Immature natural killer cell (primary cell): ENCODE measurements around the gene CREBBP. TPM values are rescaled to one million over a fixed set of nuclear protein-coding genes. Genes with fewer than 3 reads are reported as not detected.

Experiments used
- DNase-seq, 3 donors: peaks; one replicate each; pipeline ENCODE4 v3.0.0; 2022; ENCODE audit warnings: mixed read lengths in 1 of 3
- H3K27ac Mint-ChIP-seq, 6 donors: one replicate each; pipeline ENCODE4 v1.8.0; 2020; ENCODE audit warnings: mixed read lengths in 6 of 6, mild to moderate bottlenecking in 5 of 6, inconsistent platforms in 4 of 6, moderate library complexity in 3 of 6
- H3K27me3 Mint-ChIP-seq, 3 donors: one replicate each; pipeline ENCODE4 v1.8.0; 2020 to 2021; ENCODE audit warnings: low read depth in 3 of 3, mild to moderate bottlenecking in 3 of 3, mixed read lengths in 3 of 3, moderate library complexity in 3 of 3, inconsistent platforms in 1 of 3
- H3K36me3 Mint-ChIP-seq, 3 donors: one replicate each; pipeline ENCODE4 v1.8.0; 2020; ENCODE audit warnings: mixed read lengths in 3 of 3, inconsistent platforms in 2 of 3, mild to moderate bottlenecking in 2 of 3
- H3K4me1 Mint-ChIP-seq, 2 donors: one replicate each; pipeline ENCODE4 v1.8.0; 2020; ENCODE audit warnings: inconsistent platforms in 2 of 2, mild to moderate bottlenecking in 2 of 2, mixed read lengths in 2 of 2, moderate library complexity in 1 of 2
- H3K4me3 Mint-ChIP-seq, 5 donors: one replicate each; pipeline ENCODE4 v1.8.0; 2020; ENCODE audit warnings: mild to moderate bottlenecking in 5 of 5, mixed read lengths in 5 of 5, inconsistent platforms in 3 of 5, moderate library complexity in 3 of 5
- H3K9me3 Mint-ChIP-seq, 6 donors: one replicate each; pipeline ENCODE4 v1.8.0; 2020; ENCODE audit warnings: mild to moderate bottlenecking in 6 of 6, mixed read lengths in 6 of 6, inconsistent platforms in 4 of 6, moderate library complexity in 3 of 6
- polyA plus RNA-seq, 3 donors: library from polyadenylated mRNA; unstranded; fragments of 300-500 nt; fragmentation: Illumina TruSeq; gene quantifications; one replicate each; pipeline ENCODE4 v1.2.3, GENCODE V29; 2021

CREBBP gene
- polyA plus RNA-seq, 3 donors from 2014 or later = 0.27 to 23.8 (median 3.9) TPM

GRCh38 chr16:3858801-3859200, 21.7 kb downstream of the CREBBP start:
- H3K4me1 Mint-ChIP-seq = peaks cover 93 to 100% of the 10 kb centered on the region in 2 donors
- peaks cover 0 to 6% (median 2%) of the 10 kb centered on the region in 3 donors for H3K27me3 Mint-ChIP-seq
- H3K4me3 Mint-ChIP-seq = peak overlapping the region in 3 of 5 donors; percentile 9 to 28 (median 20)
- no peak for DNase-seq
- H3K9me3 Mint-ChIP-seq = no peaks in the 10 kb centered on the region
- peak overlapping the region in 5 of 6 donors; percentile 2 to 74 (median 54) for H3K27ac Mint-ChIP-seq
- no peaks in the 10 kb centered on the region for H3K36me3 Mint-ChIP-seq

- peak overlapping the region; percentile 46 to 80 (median 68) for H3K27ac Mint-ChIP-seq
Measured at GRCh38 chr16:3857189-3858043, 23.1 kb downstream of the CREBBP start.

GRCh38 chr16:3856367-3857141, 24.0 kb downstream of the CREBBP start:
- no peaks in the 10 kb centered on the region for H3K36me3 Mint-ChIP-seq
- peak overlapping the region; percentile 37 to 71 (median 60) for H3K4me3 Mint-ChIP-seq
- DNase-seq = no peak
- peak overlapping the region; percentile 57 to 89 (median 72) for H3K27ac Mint-ChIP-seq
- peaks cover 85 to 95% of the 10 kb centered on the region in 2 donors for H3K4me1 Mint-ChIP-seq
- no peaks in the 10 kb centered on the region for H3K9me3 Mint-ChIP-seq
- H3K27me3 Mint-ChIP-seq = peaks cover 0 to 6% (median 2%) of the 10 kb centered on the region in 3 donors

More at GRCh38 chr16:3857189-3858043, 23.1 kb downstream of the CREBBP start:
- H3K4me1 Mint-ChIP-seq = peaks cover 92 to 100% of the 10 kb centered on the region in 2 donors
- DNase-seq = peak in 1 of 3 donors; percentile 28
- peak overlapping the region; percentile 37 to 71 (median 60) for H3K4me3 Mint-ChIP-seq
- no peaks in the 10 kb centered on the region for H3K36me3 Mint-ChIP-seq
- no peaks in the 10 kb centered on the region for H3K9me3 Mint-ChIP-seq
- H3K27me3 Mint-ChIP-seq = peaks cover 0 to 6% (median 2%) of the 10 kb centered on the region in 3 donors

- no peaks in the 10 kb centered on the region for H3K9me3 Mint-ChIP-seq
- H3K36me3 Mint-ChIP-seq = no peaks in the 10 kb centered on the region
- peak overlapping the region; percentile 5 to 84 (median 30) for H3K27ac Mint-ChIP-seq
- DNase-seq = no peak
- H3K4me3 Mint-ChIP-seq = peak overlapping the region in 4 of 5 donors; percentile 18 to 57 (median 46)
- H3K27me3 Mint-ChIP-seq = peaks cover 0 to 8% (median 2%) of the 10 kb centered on the region in 3 donors
- peaks cover 75 to 90% of the 10 kb centered on the region in 2 donors for H3K4me1 Mint-ChIP-seq
Measured at GRCh38 chr16:3854750-3855541, 25.6 kb downstream of the CREBBP start.

GRCh38 chr16:3850544-3850899, 30.0 kb downstream of the CREBBP start:
- H3K4me3 Mint-ChIP-seq = no peak overlapping the region
- H3K27me3 Mint-ChIP-seq = peaks cover 0 to 4% (median 2%) of the 10 kb centered on the region in 3 donors
- peaks cover 0 to 8% (median 6%) of the 10 kb centered on the region in 3 donors for H3K36me3 Mint-ChIP-seq
- no peak overlapping the region for H3K27ac Mint-ChIP-seq
- peaks cover 59 to 88% of the 10 kb centered on the region in 2 donors for H3K4me1 Mint-ChIP-seq
- DNase-seq = no peak
- no peaks in the 10 kb centered on the region for H3K9me3 Mint-ChIP-seq

GRCh38 chr16:3849751-3850543, 30.6 kb downstream of the CREBBP start:
- Mint-ChIP-seq H3K4me1 (peaks cover 56 to 88% of the 10 kb centered on the region in 2 donors), H3K27me3 (peaks cover 0 to 4% (median 2%) of the 10 kb centered on the region in 3 donors), H3K4me3 (no peak overlapping the region), H3K9me3 (no peaks in the 10 kb centered on the region), H3K27ac (peak overlapping the region in 1 of 6 donors; percentile 58), H3K36me3 (peaks cover 0 to 8% (median 6%) of the 10 kb centered on the region in 3 donors)
- no peak for DNase-seq

- H3K36me3 Mint-ChIP-seq = peaks cover 0 to 8% (median 6%) of the 10 kb centered on the region in 3 donors
- no peak for DNase-seq
- H3K27me3 Mint-ChIP-seq = peaks cover 0 to 4% (median 2%) of the 10 kb centered on the region in 3 donors
- H3K27ac Mint-ChIP-seq = peak overlapping the region in 4 of 6 donors; percentile 18 to 51 (median 28)
- no peak overlapping the region for H3K4me3 Mint-ChIP-seq
- H3K4me1 Mint-ChIP-seq = peaks cover 52 to 90% of the 10 kb centered on the region in 2 donors
- no peaks in the 10 kb centered on the region for H3K9me3 Mint-ChIP-seq
Measured at GRCh38 chr16:3846595-3847091, 33.9 kb downstream of the CREBBP start.

GRCh38 chr16:3846087-3846486, 34.4 kb downstream of the CREBBP start:
- H3K27me3 Mint-ChIP-seq = peaks cover 0 to 4% (median 2%) of the 10 kb centered on the region in 3 donors
- peak overlapping the region in 3 of 6 donors; percentile 18 to 51 (median 29) for H3K27ac Mint-ChIP-seq
- no peak overlapping the region for H3K4me3 Mint-ChIP-seq
- H3K4me1 Mint-ChIP-seq = peaks cover 54 to 94% of the 10 kb centered on the region in 2 donors
- H3K36me3 Mint-ChIP-seq = peaks cover 0 to 8% (median 6%) of the 10 kb centered on the region in 3 donors
- DNase-seq = no peak
- H3K9me3 Mint-ChIP-seq = no peaks in the 10 kb centered on the region

- no peaks in the 10 kb centered on the region for H3K9me3 Mint-ChIP-seq
- no peak for DNase-seq
- H3K4me3 Mint-ChIP-seq = peak overlapping the region in 3 of 5 donors; percentile 18 to 33 (median 32)
- peaks cover 0 to 1% (median 0%) of the 10 kb centered on the region in 3 donors for H3K27me3 Mint-ChIP-seq
- peaks cover 66 to 92% of the 10 kb centered on the region in 2 donors for H3K4me1 Mint-ChIP-seq
- H3K27ac Mint-ChIP-seq = no peak overlapping the region
- peaks cover 0 to 2% (median 0%) of the 10 kb centered on the region in 3 donors for H3K36me3 Mint-ChIP-seq
Measured at GRCh38 chr16:3842994-3843393, 37.5 kb downstream of the CREBBP start.

- H3K4me3 Mint-ChIP-seq = peak overlapping the region; percentile 10 to 69 (median 51)
- H3K27ac Mint-ChIP-seq = peak overlapping the region in 5 of 6 donors; percentile 1 to 69 (median 67)
- DNase-seq = no peak
- peaks cover 64 to 87% of the 10 kb centered on the region in 2 donors for H3K4me1 Mint-ChIP-seq
- H3K27me3 Mint-ChIP-seq = peaks cover 0 to 1% (median 0%) of the 10 kb centered on the region in 3 donors
- H3K9me3 Mint-ChIP-seq = no peaks in the 10 kb centered on the region
- peaks cover 0 to 2% (median 2%) of the 10 kb centered on the region in 3 donors for H3K36me3 Mint-ChIP-seq
Measured at GRCh38 chr16:3841729-3842508, 38.6 kb downstream of the CREBBP start.

- Mint-ChIP-seq H3K27me3 (peaks cover 0 to 1% (median 0%) of the 10 kb centered on the region in 3 donors), H3K27ac (peak overlapping the region in 1 of 6 donors; percentile 43), H3K36me3 (peaks cover 0 to 3% (median 0%) of the 10 kb centered on the region in 3 donors), H3K4me3 (no peak overlapping the region), H3K9me3 (no peaks in the 10 kb centered on the region), H3K4me1 (peaks cover 50 to 76% of the 10 kb centered on the region in 2 donors)
- DNase-seq = no peak
Measured at GRCh38 chr16:3839402-3840184, 40.9 kb downstream of the CREBBP start.
